OCI-LY7 (cell line): ENCODE data around the gene CRX. TPM values are rescaled to one million over a fixed set of nuclear protein-coding genes. Genes with fewer than 3 reads are reported as not detected.

Source experiments
- BruUV-seq: library from RNA; stranded (reverse); fragments of 400-500 nt; replicated peaks from 2 replicates; lab custom pipeline; 2021; lab: Mats Ljungman, UMichigan
- CTCF ChIA-PET: fragments of 300-600 bp; sonication (Branson Sonifier 250); formaldehyde crosslinking; loops from one replicate; lab custom pipeline; 2022; ENCODE audit warnings: antibody characterized with exemption; ENCODE audit not compliant: unreplicated experiment; lab: Charles Lee
- POLR2A ChIA-PET: fragments of 300-600 bp; sonication (Branson Sonifier 250); formaldehyde crosslinking; loops from one replicate; lab custom pipeline; 2022; ENCODE audit warnings: antibody characterized with exemption; lab: Charles Lee
- DNase-seq: peaks from one replicate; pipeline ENCODE4 v3.0.0-alpha.2; 2015; ENCODE audit warnings: low spot score
- H2AFZ ChIP-seq: fragments of 200-600 bp; sonication (generic), shearing (Covaris generic); 2 replicates; pipeline ENCODE4 v1.6.1; 2014; ENCODE audit warnings: mild to moderate bottlenecking, antibody characterized with exemption, low read length, moderate library complexity
- H3K27ac ChIP-seq: fragments of 200-600 bp; sonication (generic); 2 replicates; pipeline ENCODE4 v1.5.1; 2014; ENCODE audit warnings: mixed run types, low read depth, mild to moderate bottlenecking, moderate library complexity, low read length, inconsistent platforms; ENCODE audit not compliant: poor library complexity, severe bottlenecking
- H3K36me3 ChIP-seq: fragments of 200-600 bp; sonication (generic); 2 replicates; pipeline ENCODE4 v1.6.1; 2014; ENCODE audit warnings: mild to moderate bottlenecking, antibody characterized with exemption, low read length, moderate library complexity, mixed read lengths; ENCODE audit not compliant: insufficient read depth
- H3K4me1 ChIP-seq: fragments of 200-600 bp; sonication (generic); 2 replicates; pipeline ENCODE4 v1.5.1; 2014; ENCODE audit warnings: mild to moderate bottlenecking, low read length; ENCODE audit not compliant: insufficient read depth, poor library complexity, severe bottlenecking
- H3K4me2 ChIP-seq: fragments of 200-600 bp; sonication (generic); 2 replicates; pipeline ENCODE4 v1.6.1; 2014; ENCODE audit warnings: mild to moderate bottlenecking, low read length
- H3K4me3 ChIP-seq: fragments of 200-600 bp; sonication (generic); 2 replicates; pipeline ENCODE4 v1.5.1; 2014; ENCODE audit warnings: mild to moderate bottlenecking, low read depth, low read length; ENCODE audit not compliant: poor library complexity, severe bottlenecking
- H3K79me2 ChIP-seq: fragments of 200-600 bp; sonication (generic); 2 replicates; pipeline ENCODE4 v1.6.1; 2016; ENCODE audit warnings: low read depth, mild to moderate bottlenecking, low read length, moderate library complexity, mixed read lengths; ENCODE audit not compliant: insufficient read depth
- H3K9me2 ChIP-seq: fragments of 200-600 bp; sonication (generic); 2 replicates; pipeline ENCODE4 v1.6.1; 2016; ENCODE audit warnings: mild to moderate bottlenecking, low read length, mixed read lengths; ENCODE audit not compliant: insufficient read depth
- H3K9me3 ChIP-seq: fragments of 200-600 bp; sonication (generic); 2 replicates; pipeline ENCODE4 v1.6.1; 2014; ENCODE audit warnings: mild to moderate bottlenecking, mixed run types, low read length, mixed read lengths
- H4K20me1 ChIP-seq: fragments of 200-600 bp; sonication (generic); 2 replicates; pipeline ENCODE4 v1.6.1; 2014; ENCODE audit warnings: mild to moderate bottlenecking, antibody characterized with exemption, low read length, moderate library complexity, mixed read lengths; ENCODE audit not compliant: insufficient read depth
- EZH2phosphoT487 ChIP-seq: fragments of 200-600 bp; sonication (generic); IDR thresholded peaks from 2 replicates; pipeline ENCODE4 v1.6.1; 2018; ENCODE audit warnings: low read depth, borderline replicate concordance, mild to moderate bottlenecking, mixed run types, antibody characterized with exemption, low read length, moderate library complexity, mixed read lengths
- intact Hi-C: fragments of 100-400 bp; cut with micrococcal nuclease; formaldehyde crosslinking; loops from one replicate; pipeline ENCODE4 v1.10.0; 2022; ENCODE audit not compliant: unreplicated experiment
- total RNA-seq, 2 experiments: library from RNA; depleted of rRNA in 1 of 2; stranded (reverse); fragments of >200 nt in 1 of 2; shearing (Covaris generic) in 1 of 2; gene quantifications; 2 replicates each; pipeline ENCODE4 v1.2.3, GENCODE V29; 2014 to 2022
- TF ChIP-seq, protein P1 (sequence below): fragments of 200-600 bp; sonication (generic); conservative IDR thresholded peaks from 2 replicates; pipeline ENCODE4 v1.5.1; 2014; ENCODE audit warnings: mild to moderate bottlenecking, antibody characterized with exemption, low read length, moderate library complexity, mixed read lengths

CRX gene
- total RNA-seq, 2 experiments from 2014 or later, result not detected

DNA sequence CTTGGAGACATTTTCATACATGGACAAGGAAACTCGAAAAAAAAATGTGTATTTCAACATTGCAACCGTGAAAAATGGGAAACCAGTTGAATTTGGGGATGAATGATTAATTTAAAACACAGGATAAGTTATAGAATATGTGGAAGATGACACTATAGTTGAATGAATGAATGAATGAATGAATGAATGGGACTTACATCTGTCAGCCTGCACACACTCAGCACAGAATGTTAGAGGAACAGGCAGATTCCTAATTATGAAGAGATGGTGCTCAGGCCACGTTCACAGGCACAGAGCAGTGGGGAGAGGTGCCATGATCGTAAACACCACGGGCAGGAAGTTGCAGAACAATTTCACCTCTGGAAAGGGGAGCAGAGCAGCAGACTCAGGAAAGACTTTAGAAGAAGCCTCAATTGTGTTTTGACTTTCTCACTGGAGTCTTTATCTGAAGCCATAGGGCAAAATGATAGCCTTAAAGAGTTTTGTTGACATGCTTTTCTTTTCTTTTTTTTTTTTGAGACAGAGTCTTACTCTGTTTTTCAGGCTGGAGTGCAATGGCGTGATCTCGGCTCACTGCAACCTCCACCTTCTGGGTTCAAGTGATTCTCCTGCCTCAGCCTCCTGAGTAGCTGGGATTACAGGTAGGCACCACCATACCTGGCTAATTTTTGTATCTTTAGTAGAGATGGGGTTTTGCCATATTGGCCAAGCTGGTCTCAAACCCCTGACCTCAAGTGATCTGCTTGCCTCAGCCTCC is 69.3 kb downstream of the CRX start:
- H4K20me1 ChIP-seq, result no peaks in the 10 kb centered on the region
- DNase-seq, result no peak
- CTCF ChIA-PET, result no interaction called here
- H3K4me3 ChIP-seq, result no peak overlapping the region
- TF ChIP-seq, protein P1, sequence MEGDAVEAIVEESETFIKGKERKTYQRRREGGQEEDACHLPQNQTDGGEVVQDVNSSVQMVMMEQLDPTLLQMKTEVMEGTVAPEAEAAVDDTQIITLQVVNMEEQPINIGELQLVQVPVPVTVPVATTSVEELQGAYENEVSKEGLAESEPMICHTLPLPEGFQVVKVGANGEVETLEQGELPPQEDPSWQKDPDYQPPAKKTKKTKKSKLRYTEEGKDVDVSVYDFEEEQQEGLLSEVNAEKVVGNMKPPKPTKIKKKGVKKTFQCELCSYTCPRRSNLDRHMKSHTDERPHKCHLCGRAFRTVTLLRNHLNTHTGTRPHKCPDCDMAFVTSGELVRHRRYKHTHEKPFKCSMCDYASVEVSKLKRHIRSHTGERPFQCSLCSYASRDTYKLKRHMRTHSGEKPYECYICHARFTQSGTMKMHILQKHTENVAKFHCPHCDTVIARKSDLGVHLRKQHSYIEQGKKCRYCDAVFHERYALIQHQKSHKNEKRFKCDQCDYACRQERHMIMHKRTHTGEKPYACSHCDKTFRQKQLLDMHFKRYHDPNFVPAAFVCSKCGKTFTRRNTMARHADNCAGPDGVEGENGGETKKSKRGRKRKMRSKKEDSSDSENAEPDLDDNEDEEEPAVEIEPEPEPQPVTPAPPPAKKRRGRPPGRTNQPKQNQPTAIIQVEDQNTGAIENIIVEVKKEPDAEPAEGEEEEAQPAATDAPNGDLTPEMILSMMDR, result no peak
- TF ChIP-seq EZH2phosphoT487, result no peak
- BruUV-seq, result no TSS peak
- no peak overlapping the region for H2AFZ ChIP-seq
- no peaks in the 10 kb centered on the region for H3K79me2 ChIP-seq
- no peaks in the 10 kb centered on the region for H3K36me3 ChIP-seq
- no peaks in the 10 kb centered on the region for H3K9me2 ChIP-seq
- intact Hi-C loops, result no loop called here
- H3K27ac ChIP-seq, result no peak overlapping the region
- no peaks in the 10 kb centered on the region for H3K4me1 ChIP-seq
- no peak overlapping the region for H3K4me2 ChIP-seq
- H3K9me3 ChIP-seq, result no peaks in the 10 kb centered on the region
- POLR2A ChIA-PET, result no interaction called here

DNA sequence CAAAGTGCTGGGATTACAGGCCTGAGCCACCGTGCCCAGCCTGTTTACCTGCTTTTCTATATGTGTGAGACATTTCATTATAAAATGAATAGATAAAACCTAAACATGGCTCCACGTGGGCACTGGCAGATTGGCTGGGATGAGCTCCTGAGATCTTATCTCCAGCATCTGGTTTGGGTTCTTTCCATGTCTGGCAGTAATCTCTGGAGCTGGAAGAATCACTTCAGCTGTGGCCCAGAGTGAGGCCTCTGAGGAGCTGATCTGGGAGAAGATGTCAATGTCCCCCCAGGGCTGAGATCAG is 69.8 kb downstream of the CRX start:
- Histone ChIP-seq H3K36me3 (no peaks in the 10 kb centered on the region), H2AFZ (no peak overlapping the region), H3K4me3 (no peak overlapping the region), H3K4me1 (no peaks in the 10 kb centered on the region), H3K79me2 (no peaks in the 10 kb centered on the region), H3K4me2 (no peak overlapping the region), H4K20me1 (no peaks in the 10 kb centered on the region), H3K27ac (no peak overlapping the region), H3K9me3 (no peaks in the 10 kb centered on the region), H3K9me2 (no peaks in the 10 kb centered on the region)
- BruUV-seq, result no TSS peak
- ChIA-PET CTCF (no interaction called here), POLR2A (no interaction called here)
- no peak for DNase-seq
- TF ChIP-seq, protein P1, result no peak
- no peak for TF ChIP-seq EZH2phosphoT487
- intact Hi-C loops, result no loop called here

DNA sequence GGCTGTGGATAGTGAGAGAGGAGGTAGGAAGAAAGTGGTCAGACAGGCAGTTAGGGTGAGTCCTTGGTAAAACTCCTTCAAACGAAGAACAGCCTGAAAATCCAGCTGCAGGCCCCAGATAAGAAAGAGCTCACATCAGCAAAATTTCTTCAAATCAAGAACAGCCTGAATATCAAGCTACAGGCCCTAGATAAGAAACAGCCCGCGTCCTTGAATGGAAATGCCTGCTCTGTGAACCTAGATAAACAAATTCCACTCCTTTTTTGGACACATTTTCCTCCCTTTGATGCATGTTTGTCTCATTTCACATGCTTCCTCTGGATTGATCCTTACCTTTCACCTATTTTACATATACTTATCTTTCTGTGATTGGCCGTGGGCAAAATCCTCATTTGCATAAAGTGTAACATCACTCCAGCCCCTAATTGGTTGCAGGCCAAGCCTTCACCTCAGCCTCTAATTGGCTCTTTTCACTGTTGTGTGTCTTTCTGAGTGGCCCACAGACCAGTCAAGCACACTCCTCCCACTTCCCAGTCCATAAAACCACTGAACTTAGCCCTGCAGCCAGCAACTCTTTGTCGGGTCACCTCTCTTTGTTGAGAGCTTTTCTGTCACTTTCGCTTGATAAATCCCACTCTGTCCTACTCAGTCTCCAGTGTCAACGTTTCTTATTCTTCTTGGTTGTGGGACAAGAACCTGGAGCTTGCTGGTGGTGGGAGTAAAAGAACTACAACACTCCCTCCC is 70.4 kb downstream of the CRX start:
- intact Hi-C loops, result no loop called here

More for the DNA sequence above, 70.4 kb downstream of the CRX start:
- no peaks in the 10 kb centered on the region for H3K4me1 ChIP-seq
- no peak overlapping the region for H2AFZ ChIP-seq
- H3K27ac ChIP-seq, result no peak overlapping the region
- no peak for TF ChIP-seq EZH2phosphoT487
- TF ChIP-seq, protein P1, result no peak
- H3K79me2 ChIP-seq, result no peaks in the 10 kb centered on the region
- no peak overlapping the region for H3K4me2 ChIP-seq
- POLR2A ChIA-PET, result no interaction called here
- no peak overlapping the region for H3K4me3 ChIP-seq
- DNase-seq, result no peak
- CTCF ChIA-PET, result no interaction called here
- H3K36me3 ChIP-seq, result no peaks in the 10 kb centered on the region
- no peaks in the 10 kb centered on the region for H3K9me3 ChIP-seq
- H3K9me2 ChIP-seq, result no peaks in the 10 kb centered on the region
- no TSS peak for BruUV-seq
- no peaks in the 10 kb centered on the region for H4K20me1 ChIP-seq
